Transverse colon (tissue), 3 donors: ENCODE data around the gene HTT.

Experiments used
- CTCF ChIP-seq, 5 experiments: fragments of 200-600 bp in 3 of 5; fragments of 450-650 bp in 2 of 5; sonication (generic) in 3 of 5; IDR thresholded peaks; 1 replicate in 2 of 5; 2 replicates in 3 of 5; pipeline ENCODE4 v1.5.1; 2016 to 2017; ENCODE audit warnings: antibody characterized with exemption in 5 of 5, inconsistent platforms in 3 of 5, mild to moderate bottlenecking in 2 of 5, moderate library complexity in 1 of 5
- EP300 ChIP-seq: sonication (generic); formaldehyde crosslinking; IDR thresholded peaks from one replicate; pipeline ENCODE4 v1.6.1; 2017; ENCODE audit warnings: antibody characterized with exemption, low read depth
- POLR2A ChIP-seq: fragments of 450-650 bp; IDR thresholded peaks from one replicate; pipeline ENCODE4 v1.6.1; 2016; ENCODE audit warnings: antibody characterized with exemption, mild to moderate bottlenecking, moderate library complexity

- TF ChIP-seq CTCF (IDR thresholded peaks at IDR 0.05) = no peak
- TF ChIP-seq EP300 = no peak
- TF ChIP-seq POLR2A = no peak
Measured at GRCh38 chr4:3115637-3116270, 41.3 kb downstream of the HTT start.
